GM12878 (cell line): ENCODE results near the gene CLK1. TPM values are rescaled to one million over a fixed set of nuclear protein-coding genes. Genes with fewer than 3 reads are reported as not detected.

Experiments
- ATAC-seq: fragments of 200-7000 bp; cut with Tn5 transposase; 3 replicates; pipeline ENCODE4 v1.9.1; 2020; ENCODE audit warnings: mild to moderate bottlenecking, moderate library complexity
- BruUV-seq: library from RNA; stranded (reverse); fragments of 400-500 nt; replicated peaks from 2 replicates; lab custom pipeline; 2021; lab: Mats Ljungman, UMichigan
- CTCF ChIA-PET: fragments of 300-600 bp; sonication (Branson Sonifier 250); formaldehyde crosslinking; extraction: SDS; loops from one replicate; lab custom pipeline; 2021; ENCODE audit warnings: inconsistent platforms; lab: Yijun Ruan, JAX
- POLR2A ChIA-PET: fragments of 350-600 bp; formaldehyde crosslinking; extraction: SDS; loops from one replicate; lab custom pipeline; 2021; ENCODE audit warnings: inconsistent platforms; lab: Charles Lee
- RAD21 ChIA-PET: fragments of 300-600 bp; sonication (Branson Sonifier 250); formaldehyde crosslinking; loops from one replicate; lab custom pipeline; 2023; ENCODE audit warnings: antibody characterized with exemption; ENCODE audit not compliant: unreplicated experiment; lab: Charles Lee
- SMC1A ChIA-PET: fragments of 300-600 bp; sonication (Branson Sonifier 250); formaldehyde crosslinking; loops from one replicate; lab custom pipeline; 2023; ENCODE audit not compliant: unreplicated experiment, uncharacterized antibody; lab: Charles Lee
- DNase-seq: peaks from one replicate; pipeline ENCODE4 v3.0.0-alpha.2; 2011; ENCODE audit warnings: low read depth, low spot score
- FAIRE-seq: peaks from 3 replicates; lab custom pipeline; 2011; peaks lifted over from hg19 to GRCh38; lab: Jason Lieb, UNC
- H2AFZ ChIP-seq: 2 replicates; pipeline ENCODE4 v1.6.0; 2011; ENCODE audit warnings: low read depth, low read length, control low read depth; ENCODE audit not compliant: control insufficient read depth
- H3K27ac ChIP-seq: 2 replicates; pipeline ENCODE4 v1.5.1; 2011; ENCODE audit warnings: control low read depth; ENCODE audit not compliant: control insufficient read depth, insufficient read depth
- H3K27me3 ChIP-seq, 2 experiments: replicated peaks in 1 of 2; 2 replicates each; pipeline versions ENCODE4 v1.6.0 to v1.6.1; 2011; ENCODE audit warnings: low read length in 1 of 2; ENCODE audit not compliant: control insufficient read depth in 2 of 2, insufficient read depth in 2 of 2
- H3K36me3 ChIP-seq, 2 experiments: 2 replicates each; pipeline ENCODE4 v1.5.1; 2011; ENCODE audit warnings: low read length in 1 of 2; ENCODE audit not compliant: control insufficient read depth in 2 of 2, insufficient read depth in 2 of 2
- H3K4me1 ChIP-seq: 2 replicates; pipeline ENCODE4 v1.6.1; 2011; ENCODE audit warnings: mild to moderate bottlenecking, low read length, moderate library complexity, mixed read lengths; ENCODE audit not compliant: control insufficient read depth, insufficient read depth
- H3K4me2 ChIP-seq: 2 replicates; pipeline ENCODE4 v1.6.0; 2011; ENCODE audit warnings: control low read depth; ENCODE audit not compliant: control insufficient read depth, insufficient read depth
- H3K4me3 ChIP-seq: fragments of 200-600 bp; sonication (generic); 2 replicates; pipeline ENCODE4 v1.5.1; 2016
- H3K79me2 ChIP-seq: 2 replicates; pipeline ENCODE4 v1.6.0; 2011; ENCODE audit warnings: low read length; ENCODE audit not compliant: control insufficient read depth, insufficient read depth
- H3K9ac ChIP-seq: 2 replicates; pipeline ENCODE4 v1.8.0; 2011; ENCODE audit warnings: low read length, control low read depth, mixed read lengths; ENCODE audit not compliant: control insufficient read depth, insufficient read depth
- H3K9me3 ChIP-seq: replicated peaks from 3 replicates; pipeline ENCODE4 v1.5.1; 2011; ENCODE audit warnings: mild to moderate bottlenecking, low read length; ENCODE audit not compliant: control insufficient read depth, insufficient read depth
- H4K20me1 ChIP-seq: 2 replicates; pipeline ENCODE4 v1.6.0; 2011; ENCODE audit not compliant: control insufficient read depth, insufficient read depth
- ATF7 ChIP-seq: fragments of 450-650 bp; IDR thresholded peaks from 2 replicates; pipeline ENCODE4 v1.6.1; 2016; ENCODE audit warnings: low read depth, mild to moderate bottlenecking
- BCLAF1 ChIP-seq: fragments of 450-650 bp; IDR thresholded peaks from 2 replicates; pipeline ENCODE4 v1.6.1; 2017; ENCODE audit warnings: antibody characterized with exemption, mild to moderate bottlenecking, moderate library complexity
- BHLHE40 ChIP-seq, 2 experiments: fragments of 450-650 bp in 1 of 2; IDR thresholded peaks; 2 replicates each; pipeline ENCODE4 v1.6.1; 2011 to 2017; ENCODE audit warnings: low read depth in 2 of 2, borderline replicate concordance in 1 of 2, improper control_type of control experiment in 1 of 2, low read length in 1 of 2, mild to moderate bottlenecking in 1 of 2
- DPF2 ChIP-seq: fragments of 450-650 bp; IDR thresholded peaks from 2 replicates; pipeline ENCODE4 v1.6.1; 2017; ENCODE audit warnings: mild to moderate bottlenecking
- KAT2A ChIP-seq: conservative IDR thresholded peaks from 2 replicates; pipeline ENCODE4 v1.6.1; 2011; ENCODE audit warnings: low read depth, low read length; ENCODE audit not compliant: control insufficient read depth
- KDM1A ChIP-seq: fragments of 200-600 bp; sonication (generic); IDR thresholded peaks from 2 replicates; pipeline ENCODE4 v1.6.1; 2016; ENCODE audit warnings: borderline replicate concordance
- LARP7 ChIP-seq: fragments of 450-650 bp; IDR thresholded peaks from 2 replicates; pipeline ENCODE4 v1.6.1; 2017; ENCODE audit warnings: mild to moderate bottlenecking
- MTA2 ChIP-seq: fragments of 450-650 bp; IDR thresholded peaks from 2 replicates; pipeline ENCODE4 v1.6.1; 2016; ENCODE audit warnings: low read depth, mild to moderate bottlenecking, moderate library complexity
- MYB ChIP-seq: fragments of 150-350 bp; IDR thresholded peaks from 2 replicates; pipeline ENCODE4 v1.6.1; 2014; ENCODE audit warnings: mild to moderate bottlenecking, low read depth, low read length, borderline replicate concordance
- MYC ChIP-seq: IDR thresholded peaks from 2 replicates; pipeline ENCODE4 v1.6.1; 2011; ENCODE audit warnings: mild to moderate bottlenecking, low read length, moderate library complexity, inconsistent platforms; ENCODE audit not compliant: insufficient read depth, insufficient replicate concordance, insufficient read length, severe bottlenecking
- SMARCA5 ChIP-seq: fragments of 450-650 bp; IDR thresholded peaks from 2 replicates; pipeline ENCODE4 v1.6.1; 2017; ENCODE audit warnings: mild to moderate bottlenecking
- SMC3 ChIP-seq: IDR thresholded peaks from 2 replicates; pipeline ENCODE4 v1.6.1; 2011; ENCODE audit warnings: low read length, improper control_type of control experiment, borderline replicate concordance
- TAF1 ChIP-seq: IDR thresholded peaks from 2 replicates; pipeline ENCODE4 v1.6.1; 2011; ENCODE audit warnings: mild to moderate bottlenecking, low read depth, low read length, borderline replicate concordance
- USF2 ChIP-seq: IDR thresholded peaks from 2 replicates; pipeline ENCODE4 v1.6.1; 2011; ENCODE audit warnings: low read depth, low read length, improper control_type of control experiment, borderline replicate concordance
- ZNF622 ChIP-seq: fragments of 450-650 bp; IDR thresholded peaks from 2 replicates; pipeline ENCODE4 v1.6.1; 2017; ENCODE audit warnings: mild to moderate bottlenecking, inconsistent platforms
- ZNF687 ChIP-seq: fragments of 450-650 bp; IDR thresholded peaks from 2 replicates; pipeline ENCODE4 v1.6.1; 2017; ENCODE audit warnings: mild to moderate bottlenecking, moderate library complexity
- WGBS: methylation state at CpG from one replicate; pipeline ENCODE4 v1.1.6; 2016; ENCODE audit warnings: low lambda C conversion rate; ENCODE audit not compliant: insufficient replicate concordance, insufficient coverage; ENCODE audit errors: missing lambda C conversion rate; 5-methylcytosine and 5-hydroxymethylcytosine counted together
- in situ Hi-C: fragments of 300-500 bp; cut with MboI; formaldehyde crosslinking; loops from 9 replicates; pipeline ENCODE4 v1.14.3; 2018; ENCODE audit warnings: mixed read lengths
- intact Hi-C: fragments of 100-400 bp; cut with micrococcal nuclease; formaldehyde crosslinking; loops from one replicate; pipeline ENCODE4 v1.14.2; 2022; ENCODE audit not compliant: unreplicated experiment
- polyA plus RNA-seq, 11 experiments: library from polyadenylated mRNA; depleted of rRNA in 4 of 11; unstranded in 6 of 11; stranded (reverse) in 5 of 11; fragments of >200 nt; fragmentation: Nextera tagmentation in 4 of 11; fragmentation: Illumina TruSeq in 1 of 11; extraction: Ambion mirVana in 4 of 11; extraction: Trizol in 1 of 11; gene quantifications; 1 replicate in 1 of 11; 2 replicates in 10 of 11; pipeline versions ENCODE4 v1.2.1 to v1.2.3, GENCODE V29; 2011 to 2016; ENCODE audit warnings: inconsistent platforms in 2 of 11, missing spikeins in 2 of 11, low read depth in 1 of 11
- total RNA-seq, 4 experiments: library from RNA; depleted of rRNA in 3 of 4; stranded (reverse); fragments of >200 nt in 3 of 4; fragmentation: Illumina TruSeq in 1 of 4; extraction: Trizol in 1 of 4; gene quantifications; 2 replicates each; pipeline versions ENCODE4 v1.2.1 to v1.2.3, GENCODE V29; 2013 to 2021

Gene CLK1
- total and polyA plus RNA-seq, 10 of the 15 experiments (the other 5 are each of a cell fraction or from before 2014, with no cell fraction given) = 61.2 to 221 (median 80.1) TPM

- Histone ChIP-seq H2AFZ (peak overlapping the region; percentile 95), H3K4me2 (peak overlapping the region; percentile 94), H3K27ac (peak overlapping the region; percentile 58; the same call in 1 of the 2 replicates), H3K79me2 (peaks cover 42% of the 10 kb centered on the region), H3K9ac (peak overlapping the region; percentile 64), H3K27me3 (no peaks in the 10 kb centered on the region), H4K20me1 (no peaks in the 10 kb centered on the region), H3K36me3 (peaks cover 0 to 13% of the 10 kb centered on the region in 2 experiments; a peak in 1 of 4 replicates), H3K4me1 (peaks cover 19% of the 10 kb centered on the region), H3K9me3 (no peaks in the 10 kb centered on the region), H3K4me3 (peak overlapping the region; percentile 75)
- CTCF ChIA-PET = interaction anchor here (1.4 kb wide), 1 partner anchor 98 kb away, joined by 7 read pairs; no protein-coding TSS in a partner anchor
- SMC1A ChIA-PET = interaction anchor here (0.6 to 1.3 kb wide), 4 partner anchors 17 to 998 kb away, joined by 3 read pairs; no protein-coding TSS in a partner anchor
- POLR2A ChIA-PET = interaction anchor here (0.8 to 1.3 kb wide), 2 partner anchors 36 to 54 kb away, joined by 3 to 7 read pairs; partner anchors contain the start of gene CLK1
- in situ Hi-C loops = loop anchor here (5.0 kb wide), 1 partner anchor 98 kb away; no protein-coding TSS in a partner anchor
- intact Hi-C loops = loop anchor here (10.0 kb wide), 2 partner anchors 264 to 856 kb away; partner anchors contain the start of genes HYCC2, MAIP1, NDUFB3 and TYW5
- no peak for ATAC-seq
- WGBS = 78% methylated on average over 6 of the region's 6 CpGs
- no TSS peak for BruUV-seq
- no peak for FAIRE-seq
- RAD21 ChIA-PET = no interaction called here
- DNase-seq = no peak
- no peak for TF ChIP-seq ZNF687
- no peak for TF ChIP-seq MYC
- TF ChIP-seq BCLAF1 = no peak
- TF ChIP-seq MYB = no peak
- no peak for TF ChIP-seq KDM1A
- no peak for TF ChIP-seq USF2
- TF ChIP-seq DPF2 = no peak
- no peak for TF ChIP-seq LARP7
- no peak for TF ChIP-seq ZNF622
- TF ChIP-seq MTA2 = no peak
- TF ChIP-seq SMARCA5 = no peak
- no peak for TF ChIP-seq SMC3
- TF ChIP-seq ATF7 = no peak
- TF ChIP-seq KAT2A = no peak
- no peak for TF ChIP-seq TAF1
- TF ChIP-seq BHLHE40 (IDR thresholded peaks at IDR 0.05; ENCODE audit: borderline replicate concordance in 1 of 2, low read depth in 2 of 2, low read length in 1 of 2) = no peak
Measured at GRCh38 chr2:200810252-200810997, 54.0 kb downstream of the CLK1 start.
